Astrocyte of the hippocampus (primary cell): ENCODE data around the gene NMRK2.
"Not testable (repeated sequence)": the region's sequence is repeated elsewhere in the genome, so short reads cannot be mapped to it uniquely, and the experiment has no call there.

Source experiments
- DNase-seq: peaks from one replicate; pipeline ENCODE4 v3.0.0; 2011; ENCODE audit warnings: low read depth, low spot score

NMRK2 gene

DNA sequence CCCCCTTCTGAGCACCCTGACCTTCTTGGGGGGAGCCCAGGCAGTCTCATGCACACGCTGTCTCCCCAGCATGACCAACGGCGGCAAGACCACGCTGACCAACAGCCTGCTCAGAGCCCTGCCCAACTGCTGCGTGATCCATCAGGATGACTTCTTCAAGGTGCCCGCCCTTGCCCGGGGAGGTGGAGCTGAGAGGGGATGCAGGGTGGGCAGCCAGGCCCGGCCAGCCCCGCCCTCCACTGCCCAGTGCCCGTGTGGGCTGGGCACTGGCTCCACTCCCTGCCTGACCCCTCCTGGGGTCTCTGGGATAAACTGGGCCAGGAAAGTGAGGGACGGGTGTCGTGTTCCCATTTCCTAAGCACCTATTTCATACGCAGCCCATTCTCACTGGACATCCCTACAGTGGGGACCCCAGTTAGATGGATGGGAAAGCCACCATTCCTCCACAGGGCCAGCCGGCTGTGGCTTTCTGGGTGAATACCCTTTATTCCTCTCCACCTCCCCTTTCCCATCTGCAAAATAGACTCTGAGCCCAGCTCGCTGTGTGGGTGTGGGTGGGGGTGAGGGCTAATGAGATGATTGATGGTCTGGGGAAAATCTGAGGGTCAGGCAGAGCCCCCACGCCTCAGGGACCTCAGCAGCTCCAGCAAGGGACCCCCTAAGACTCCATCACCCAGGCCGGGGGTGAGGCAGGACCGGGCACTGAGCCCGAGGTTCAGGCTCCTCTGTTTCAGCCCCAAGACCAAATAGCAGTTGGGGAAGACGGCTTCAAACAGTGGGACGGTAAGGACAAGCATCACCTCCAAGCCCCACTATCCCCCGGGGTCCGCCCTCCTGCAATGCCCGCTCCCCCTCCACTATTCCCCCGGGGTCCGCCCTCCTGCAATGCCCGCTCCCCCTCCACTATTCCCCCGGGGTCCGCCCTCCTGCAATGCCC lies 3.9 kb downstream of the NMRK2 start:
- DNase-seq: no peak

DNA sequence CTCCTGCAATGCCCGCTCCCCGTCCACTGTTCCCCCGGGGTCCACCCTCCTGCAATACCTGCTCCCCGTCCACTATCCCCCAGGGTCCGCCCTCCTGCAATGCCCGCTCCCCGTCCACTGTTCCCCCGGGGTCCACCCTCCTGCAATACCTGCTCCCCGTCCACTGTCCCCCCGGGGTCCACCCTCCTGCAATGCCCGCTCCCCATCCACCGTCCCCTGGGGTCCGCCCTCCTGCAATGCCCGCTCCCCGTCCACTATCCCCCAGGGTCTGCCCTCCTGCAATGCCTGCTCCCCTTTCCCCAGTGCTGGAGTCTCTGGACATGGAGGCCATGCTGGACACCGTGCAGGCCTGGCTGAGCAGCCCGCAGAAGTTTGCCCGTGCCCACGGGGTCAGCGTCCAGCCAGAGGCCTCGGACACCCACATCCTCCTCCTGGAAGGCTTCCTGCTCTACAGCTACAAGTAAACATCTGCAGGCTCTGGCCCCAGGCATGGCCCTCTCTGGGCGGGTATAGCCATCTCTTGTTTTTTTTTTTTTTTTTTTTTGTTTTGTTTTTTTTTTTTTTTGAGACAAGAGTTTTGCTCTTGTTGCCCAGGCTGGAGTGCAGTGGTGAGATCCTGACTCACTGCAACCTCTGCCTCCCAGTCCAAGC lies 5.6 kb downstream of the NMRK2 start:
- not testable (repeated sequence) for DNase-seq

DNA sequence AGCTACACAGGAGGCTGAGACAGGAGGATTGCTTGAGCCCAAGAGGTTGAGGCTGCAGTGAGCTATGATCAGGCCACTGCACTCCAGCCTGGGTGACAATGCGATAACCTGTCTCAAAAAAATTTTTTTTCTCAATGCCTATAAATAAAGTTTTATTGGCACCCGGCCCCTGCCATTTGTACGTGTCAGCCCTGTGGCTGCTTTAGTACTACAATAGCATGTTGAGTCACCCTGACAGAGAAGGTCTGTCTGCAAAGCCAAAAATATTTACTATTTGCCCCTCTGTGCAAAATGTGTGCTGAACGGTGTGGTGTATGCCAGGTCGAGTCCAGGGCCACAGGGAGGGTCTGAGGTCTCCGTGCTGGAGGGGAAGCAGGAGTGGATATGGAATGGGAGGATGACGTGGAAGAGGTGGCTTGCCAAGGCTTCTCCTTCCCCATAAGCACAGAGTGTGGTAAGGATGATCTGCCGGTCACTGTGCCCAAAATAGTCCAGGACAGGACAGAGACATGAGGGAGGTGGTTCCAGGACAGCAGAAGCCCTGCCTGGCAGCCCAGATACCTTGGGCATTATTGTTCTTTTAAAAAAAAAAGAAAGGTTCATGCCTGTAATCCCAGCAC lies 10.0 kb downstream of the NMRK2 start:
- no peak for DNase-seq

DNA sequence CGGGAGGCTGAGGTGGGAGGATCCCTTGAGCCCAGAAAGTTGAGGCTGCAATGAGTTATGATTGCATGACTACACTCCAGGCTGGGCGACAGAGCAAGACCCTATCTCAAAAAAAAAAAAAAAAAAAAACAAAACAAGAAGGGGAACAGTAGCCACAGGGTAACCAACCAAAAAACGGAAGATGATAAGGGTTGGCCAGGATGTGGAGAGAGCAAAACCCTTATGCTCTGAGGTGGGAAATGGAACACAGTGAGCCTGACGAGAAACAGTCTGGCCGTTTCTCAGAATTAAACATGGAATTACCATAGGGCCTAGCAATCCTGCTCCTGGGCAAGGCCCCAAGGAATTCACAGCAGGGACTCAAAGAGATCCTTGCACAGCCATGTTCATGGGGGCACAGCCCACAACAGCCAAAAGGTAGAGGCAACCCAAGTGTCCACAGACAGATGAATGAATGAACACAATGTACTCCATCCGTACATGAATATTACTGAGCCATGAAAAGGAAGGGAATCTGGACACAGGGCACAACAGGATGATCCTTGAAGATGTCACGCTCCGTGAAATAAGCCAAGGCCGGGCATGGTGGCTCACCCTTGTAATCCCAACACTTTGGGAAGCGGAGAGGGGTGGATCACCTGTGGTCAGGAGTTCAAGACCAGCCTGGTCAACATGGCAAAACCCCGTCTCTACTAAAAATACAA lies 11.3 kb downstream of the NMRK2 start:
- DNase-seq: no peak

DNA sequence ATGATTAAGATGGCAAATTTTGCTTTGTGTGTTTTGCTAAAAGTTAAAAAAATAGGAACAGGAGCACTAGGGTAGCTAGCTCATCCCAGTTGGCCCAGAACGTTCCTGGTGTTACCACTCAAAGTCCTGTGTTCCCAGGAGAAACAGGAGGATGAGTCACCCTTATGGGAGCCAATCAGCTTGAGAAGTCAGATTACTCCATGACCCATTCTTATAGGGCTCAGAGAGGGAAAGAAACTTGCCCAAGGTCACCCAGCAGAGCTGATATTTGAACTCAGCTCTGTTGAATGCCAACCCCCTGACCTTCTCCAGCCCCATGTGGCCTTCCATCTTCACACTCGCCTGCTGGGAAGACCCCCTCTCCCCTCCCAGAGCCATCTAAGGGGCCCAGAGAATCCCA lies 13.0 kb downstream of the NMRK2 start:
- DNase-seq: no peak

DNA sequence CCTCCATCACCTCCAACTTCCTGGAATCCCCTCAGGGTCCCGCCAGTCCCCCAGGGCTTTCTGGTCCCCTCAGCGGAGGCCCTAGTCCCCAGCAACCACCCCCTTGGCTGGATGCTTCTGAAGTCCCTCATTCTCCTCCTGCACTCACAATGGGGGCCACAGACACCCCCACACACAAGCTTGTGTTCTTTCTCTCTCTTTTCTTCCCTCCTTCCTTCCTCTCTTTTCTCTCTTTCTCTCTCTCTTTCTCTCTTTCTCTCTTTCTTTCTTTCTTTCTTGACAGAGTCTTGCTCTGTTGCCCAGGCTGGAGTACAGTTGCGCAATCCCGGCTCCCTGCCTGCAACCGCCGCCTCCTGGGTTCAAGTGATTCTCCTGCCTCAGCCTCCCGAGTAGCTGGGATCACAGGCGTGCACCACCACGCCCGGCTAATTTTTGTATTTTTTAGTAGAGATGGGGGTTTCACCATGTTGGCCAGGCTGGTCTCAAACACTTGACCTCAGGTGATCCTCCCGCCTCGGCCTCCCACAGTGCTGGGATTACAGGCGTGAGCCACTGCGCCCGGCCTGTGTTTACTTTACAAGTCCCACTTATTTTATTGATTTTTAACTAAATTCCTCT lies 14.6 kb downstream of the NMRK2 start:
- DNase-seq: not testable (repeated sequence)

DNA sequence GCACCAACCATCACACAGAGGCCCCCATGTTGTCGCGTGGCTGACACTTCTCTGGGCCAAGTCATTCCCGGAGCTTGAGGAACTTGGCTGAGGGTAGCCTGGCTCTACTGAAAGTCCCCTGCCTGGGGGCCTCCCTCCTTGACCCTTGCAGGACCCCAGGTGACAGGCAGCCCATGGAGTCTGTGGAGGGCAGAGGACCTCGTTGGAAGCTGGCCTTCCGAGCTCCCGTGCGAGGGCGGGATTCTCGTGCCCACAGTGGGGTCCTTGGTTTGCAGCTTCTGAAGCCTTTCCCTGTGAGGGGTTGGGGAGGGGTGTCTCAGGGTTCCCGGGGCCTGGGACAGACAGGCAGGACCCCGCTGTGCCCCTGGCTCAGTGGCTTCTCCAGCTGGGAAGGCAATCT lies 16.4 kb downstream of the NMRK2 start:
- no peak for DNase-seq

DNA sequence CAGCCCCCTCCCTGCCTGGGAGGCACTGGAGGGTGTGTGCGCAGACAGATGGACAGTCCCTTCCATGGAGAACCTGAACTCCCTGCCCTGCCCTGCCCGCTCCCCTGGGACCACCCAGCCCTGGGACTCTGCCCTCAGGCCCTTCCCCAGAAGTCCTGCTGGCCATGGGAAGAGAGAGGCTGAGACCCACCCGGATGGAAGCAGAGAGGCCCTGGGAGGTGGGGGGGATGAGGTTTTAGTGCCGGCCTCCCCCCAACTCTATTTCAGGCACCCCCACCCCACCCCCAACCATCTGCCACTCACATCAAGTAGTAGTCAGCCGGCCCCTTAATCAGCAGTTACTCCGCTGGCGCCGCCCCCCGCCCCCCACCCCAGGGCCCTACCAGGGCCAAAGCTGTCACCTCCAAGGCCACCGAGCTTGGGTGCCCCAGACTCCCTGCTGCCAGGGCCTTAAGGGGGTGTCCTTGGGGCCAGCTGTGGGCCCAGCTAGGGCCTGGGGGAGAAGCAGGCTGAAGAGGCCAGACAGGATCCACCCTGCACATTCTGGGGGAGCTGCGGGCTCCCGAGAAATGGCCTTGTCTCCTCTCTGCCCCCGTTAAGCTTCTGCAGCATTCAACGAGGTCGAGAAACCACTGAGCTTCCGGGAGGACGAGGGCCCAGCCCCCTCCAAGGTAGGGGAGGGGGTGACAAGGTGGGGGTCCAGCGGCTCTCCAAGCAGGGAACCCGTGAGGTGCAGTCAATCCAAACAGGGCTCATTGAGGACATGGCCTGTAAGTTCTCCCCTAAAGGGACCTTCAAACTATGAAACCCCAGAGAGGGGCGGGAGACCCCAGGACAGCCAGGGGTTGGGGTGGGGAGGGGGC lies 17.4 kb downstream of the NMRK2 start:
- no peak for DNase-seq

DNA sequence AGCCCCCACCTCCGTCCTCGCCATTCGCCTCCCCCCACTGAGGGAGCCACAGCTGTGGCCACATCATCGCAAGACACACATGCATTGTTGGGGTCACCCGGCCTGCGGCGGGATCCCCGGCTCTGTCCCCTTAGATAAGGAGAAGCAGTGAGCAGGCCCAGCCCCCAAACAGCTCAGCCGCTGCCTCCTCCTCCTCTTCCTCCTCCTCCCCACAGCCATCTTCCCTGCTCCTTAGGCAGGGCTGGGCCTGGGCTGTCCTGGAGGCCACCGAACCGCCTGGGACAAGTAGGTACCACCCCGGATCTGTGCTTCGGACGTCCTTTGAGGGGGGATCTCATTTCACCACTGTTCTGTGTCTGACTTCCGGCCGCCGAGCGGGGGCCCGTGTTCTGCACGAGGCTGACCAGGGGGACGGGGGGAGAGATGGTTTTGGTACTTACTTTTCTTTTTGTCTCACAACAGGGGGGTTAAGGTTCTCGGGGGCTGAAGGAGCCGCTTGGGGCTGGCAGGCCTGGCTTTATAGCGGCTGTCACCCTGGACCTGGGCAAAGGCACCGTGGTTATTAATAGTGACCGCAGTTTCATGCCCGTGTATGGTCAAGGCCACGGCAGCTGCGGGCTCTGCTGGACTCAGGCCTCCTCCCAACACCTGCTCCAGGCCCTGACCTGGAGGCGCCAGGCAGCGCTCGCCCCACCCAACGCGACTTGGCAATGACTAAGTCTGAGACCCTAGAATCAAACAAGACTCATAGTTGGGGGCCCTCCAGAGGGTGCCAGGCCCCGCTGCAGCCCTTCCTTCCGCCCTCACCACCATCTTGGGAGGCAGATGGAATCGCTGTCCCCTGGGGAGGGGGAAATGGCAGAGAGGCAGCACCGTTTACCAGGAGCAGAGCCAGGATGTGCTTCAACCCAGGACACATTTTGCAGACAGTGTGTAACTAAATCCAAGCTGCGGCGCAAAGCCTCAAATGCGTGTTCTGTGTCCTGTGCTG lies 18.3 kb downstream of the NMRK2 start:
- DNase-seq: no peak

DNA sequence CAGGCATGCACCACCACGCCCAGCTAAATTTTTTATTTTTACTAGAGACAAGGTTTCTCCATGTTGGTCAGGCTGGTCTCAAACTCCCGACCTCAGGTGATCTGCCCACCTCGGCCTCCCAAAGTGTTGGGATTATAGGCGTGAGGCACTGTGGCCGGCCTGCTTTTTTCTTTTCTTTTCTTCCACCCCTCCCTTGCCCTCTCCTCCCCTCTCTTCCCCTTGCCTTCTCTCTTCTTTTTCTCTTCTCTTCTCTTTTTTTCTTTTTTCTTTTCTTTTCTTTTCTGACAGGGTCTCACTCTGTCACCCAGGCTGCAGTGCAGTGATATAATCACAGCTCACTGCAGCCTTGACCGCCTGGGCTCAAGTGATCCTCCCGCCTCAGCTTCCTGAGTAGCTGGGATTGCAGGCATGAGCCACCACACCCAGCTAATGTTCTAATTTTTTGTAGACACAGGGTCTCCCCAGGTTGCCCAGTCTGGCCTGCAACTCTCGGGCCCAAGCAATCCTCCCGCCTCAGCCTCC lies 19.9 kb downstream of the NMRK2 start:
- DNase-seq: not testable (repeated sequence)

DNA sequence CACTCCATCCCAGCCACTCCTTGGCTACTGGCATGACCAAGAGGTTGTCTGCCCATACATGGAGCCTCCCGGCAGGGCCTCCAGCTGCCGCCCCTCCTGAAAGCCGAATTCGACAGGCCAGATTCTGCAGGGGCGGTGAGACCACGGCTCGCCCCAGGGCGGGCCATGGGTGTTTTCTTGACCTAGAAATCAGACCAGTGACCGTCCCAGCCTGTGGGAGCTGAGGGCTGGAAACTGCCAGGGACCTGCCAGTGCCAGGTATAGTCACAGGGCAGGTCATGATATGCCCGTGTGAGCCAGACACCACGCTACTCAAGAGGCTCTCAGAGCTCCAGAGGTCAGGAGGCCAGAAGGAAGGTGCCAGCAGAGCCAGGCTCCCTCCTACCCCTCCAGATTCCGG lies 21.2 kb downstream of the NMRK2 start:
- no peak for DNase-seq

DNA sequence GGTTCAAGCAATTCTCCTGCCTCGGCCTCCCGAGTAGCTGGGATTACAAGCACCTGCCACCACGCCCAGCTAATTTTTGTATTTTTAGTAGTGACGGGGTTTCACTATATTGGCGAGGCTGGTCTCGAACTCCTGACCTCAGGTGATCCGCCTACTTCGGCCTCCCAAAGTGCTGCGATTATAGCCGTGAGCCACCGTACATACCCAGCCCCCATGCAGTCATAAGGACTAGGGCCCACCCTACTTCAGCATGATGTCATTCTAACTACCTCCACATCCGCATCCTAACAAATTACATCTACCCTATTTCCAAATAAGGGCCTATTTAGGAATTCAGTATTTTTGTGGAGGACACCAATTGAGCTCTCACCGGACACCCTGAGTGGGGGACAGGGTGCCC lies 22.4 kb downstream of the NMRK2 start:
- DNase-seq: not testable (repeated sequence)

DNA sequence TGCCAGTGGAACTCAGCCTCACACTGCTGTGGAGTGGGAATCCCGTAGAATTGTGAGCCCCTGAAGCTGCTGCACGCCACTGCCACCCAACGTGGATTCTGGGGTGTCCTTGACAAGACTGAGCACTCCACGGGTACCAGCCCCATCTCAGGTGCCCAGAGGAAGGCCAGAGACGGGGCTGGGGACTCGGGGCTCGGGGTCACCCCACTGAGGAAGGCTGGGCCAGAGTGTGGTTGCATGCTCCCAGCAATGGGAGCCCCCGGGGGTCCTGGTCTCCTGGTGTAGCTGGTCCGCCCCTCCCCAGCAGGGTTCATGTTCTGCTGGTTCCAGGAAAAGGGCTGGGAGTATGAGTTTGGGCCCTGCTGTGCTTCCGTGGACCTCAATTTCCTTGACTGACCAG lies 22.8 kb downstream of the NMRK2 start:
- DNase-seq: no peak

DNA sequence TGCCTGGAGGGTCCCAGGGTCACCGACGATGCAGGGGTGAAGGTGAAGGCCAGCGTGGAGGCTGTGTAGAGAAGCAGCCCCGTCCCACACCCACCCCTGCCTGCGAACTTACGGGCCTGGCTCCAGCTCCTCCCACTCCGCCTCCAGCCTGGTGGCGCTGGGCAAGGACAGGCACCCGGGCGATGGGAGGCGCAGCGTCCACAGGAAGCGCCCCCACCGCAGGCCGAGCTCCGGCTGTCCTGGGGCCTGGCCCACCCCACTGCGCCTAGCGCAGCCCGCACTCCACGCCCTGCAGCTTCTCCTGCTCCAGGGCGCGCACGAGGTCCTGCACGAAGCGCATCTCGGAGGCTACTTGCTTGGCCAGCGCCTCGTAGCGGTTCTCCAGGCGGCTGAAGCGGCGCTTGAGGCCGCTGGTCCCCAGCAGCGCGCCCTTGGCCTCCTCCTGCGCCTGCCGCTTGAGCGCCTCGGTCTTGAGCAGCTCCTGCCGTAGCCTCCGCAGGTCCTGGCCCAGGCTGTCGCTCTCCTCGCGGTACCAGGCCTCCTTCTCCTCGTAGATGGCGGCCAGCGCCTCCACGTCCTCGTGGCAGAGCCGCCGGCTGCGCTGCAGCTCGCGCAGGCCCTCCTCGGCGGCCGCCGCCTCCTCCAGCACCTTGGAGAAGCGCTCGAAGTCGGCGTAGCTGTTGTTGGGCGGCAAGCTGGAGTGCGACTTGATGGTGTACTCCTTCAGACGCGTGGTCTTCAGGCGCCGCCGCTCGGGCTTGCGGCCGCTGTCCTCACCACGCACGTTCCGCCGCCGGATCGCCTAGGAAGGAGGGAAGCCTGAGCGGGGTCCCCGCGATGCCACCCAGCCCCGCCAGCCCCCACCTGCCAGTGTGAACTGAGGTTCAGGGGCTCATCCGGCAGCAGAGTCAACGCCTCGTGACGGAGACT lies 26.2 kb downstream of the NMRK2 start:
- DNase-seq: no peak

DNA sequence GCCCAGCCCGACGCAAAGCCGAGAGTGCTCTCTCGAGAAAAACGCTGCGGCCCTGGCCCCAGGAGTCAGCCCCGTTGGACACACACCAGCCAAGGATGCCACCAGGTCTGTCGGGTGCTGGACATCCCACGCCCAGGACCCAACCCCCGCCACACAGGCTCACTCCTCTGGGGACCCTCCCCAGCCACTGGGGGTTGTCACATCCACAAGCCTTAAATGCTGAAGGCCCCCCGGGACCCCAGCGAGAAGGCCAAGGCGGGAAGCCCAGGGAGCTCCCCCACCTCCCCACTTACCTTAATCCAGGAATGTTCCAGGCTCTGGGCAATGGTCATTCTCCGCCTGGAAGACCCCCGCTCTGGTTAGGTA lies 26.9 kb downstream of the NMRK2 start:
- no peak for DNase-seq

DNA sequence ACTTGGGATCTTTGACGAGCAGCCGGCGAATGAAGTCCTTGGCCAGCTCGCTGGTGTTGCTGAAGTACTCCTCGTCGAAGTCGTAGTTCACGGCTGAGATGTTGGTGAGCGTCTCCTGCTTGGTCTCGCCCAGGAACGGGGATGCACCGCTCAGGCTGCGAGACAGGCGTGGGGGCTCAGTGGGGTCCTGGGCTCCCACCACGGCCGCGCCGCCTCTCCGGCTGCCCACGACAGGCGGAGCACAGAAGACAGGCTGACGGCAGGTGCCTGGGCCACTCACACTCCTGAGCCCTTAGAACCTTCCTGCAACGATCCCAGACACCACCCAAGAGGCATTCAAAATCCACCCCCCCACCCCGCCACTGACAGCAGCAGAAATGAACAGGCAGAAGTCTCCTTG lies 28.1 kb downstream of the NMRK2 start:
- no peak for DNase-seq

DNA sequence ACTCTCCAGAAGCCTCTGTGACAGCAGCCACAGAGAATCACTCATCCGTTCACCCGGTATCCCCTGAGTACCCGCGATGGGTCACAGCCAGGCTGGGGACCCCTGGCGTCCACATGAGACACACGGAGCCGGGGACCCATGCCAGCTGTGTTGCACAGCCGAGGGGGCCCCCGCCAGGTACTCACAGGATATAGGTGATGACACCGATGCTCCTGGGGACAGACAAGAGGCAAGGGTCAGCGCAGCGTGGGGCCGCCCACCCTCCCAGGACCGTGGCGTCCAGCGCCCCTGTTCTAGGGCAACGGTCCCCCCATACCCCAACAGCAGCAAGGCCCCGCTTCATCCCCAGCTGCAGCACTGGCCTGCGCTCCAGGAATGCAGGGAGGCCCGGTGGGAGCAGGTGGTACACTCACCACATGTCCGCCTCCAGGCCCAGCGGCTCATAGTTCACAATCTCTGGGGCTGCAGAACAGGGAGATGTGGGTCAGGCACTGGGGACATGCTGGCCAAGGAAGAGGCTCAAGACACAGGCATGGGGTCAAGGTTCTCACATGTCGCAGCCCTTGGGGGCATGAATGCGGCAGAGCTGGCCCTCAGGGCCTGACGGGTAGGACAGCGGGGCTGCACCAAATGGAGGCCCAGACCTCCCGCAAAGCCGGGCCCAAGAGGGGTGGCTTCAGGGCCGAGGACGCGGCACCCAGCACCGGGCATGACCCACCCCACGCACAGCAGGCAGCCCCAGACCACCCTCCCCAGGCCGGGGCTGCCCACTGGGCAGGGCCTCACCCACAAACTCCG lies 30.8 kb downstream of the NMRK2 start:
- DNase-seq: no peak
